HG03565 (cell line): Measurements from ENCODE around the gene DOLPP1.

Source experiments
- ATAC-seq: cut with Tn5 transposase; IDR thresholded peaks from one replicate; pipeline ENCODE4 v1.9.1; 2021; ENCODE audit warnings: mild to moderate bottlenecking, moderate library complexity; ENCODE audit not compliant: unreplicated experiment

The DOLPP1 gene

GRCh38 chr9:129093602-129094386 is 12.9 kb downstream of the DOLPP1 start:
- no peak for ATAC-seq

DNA sequence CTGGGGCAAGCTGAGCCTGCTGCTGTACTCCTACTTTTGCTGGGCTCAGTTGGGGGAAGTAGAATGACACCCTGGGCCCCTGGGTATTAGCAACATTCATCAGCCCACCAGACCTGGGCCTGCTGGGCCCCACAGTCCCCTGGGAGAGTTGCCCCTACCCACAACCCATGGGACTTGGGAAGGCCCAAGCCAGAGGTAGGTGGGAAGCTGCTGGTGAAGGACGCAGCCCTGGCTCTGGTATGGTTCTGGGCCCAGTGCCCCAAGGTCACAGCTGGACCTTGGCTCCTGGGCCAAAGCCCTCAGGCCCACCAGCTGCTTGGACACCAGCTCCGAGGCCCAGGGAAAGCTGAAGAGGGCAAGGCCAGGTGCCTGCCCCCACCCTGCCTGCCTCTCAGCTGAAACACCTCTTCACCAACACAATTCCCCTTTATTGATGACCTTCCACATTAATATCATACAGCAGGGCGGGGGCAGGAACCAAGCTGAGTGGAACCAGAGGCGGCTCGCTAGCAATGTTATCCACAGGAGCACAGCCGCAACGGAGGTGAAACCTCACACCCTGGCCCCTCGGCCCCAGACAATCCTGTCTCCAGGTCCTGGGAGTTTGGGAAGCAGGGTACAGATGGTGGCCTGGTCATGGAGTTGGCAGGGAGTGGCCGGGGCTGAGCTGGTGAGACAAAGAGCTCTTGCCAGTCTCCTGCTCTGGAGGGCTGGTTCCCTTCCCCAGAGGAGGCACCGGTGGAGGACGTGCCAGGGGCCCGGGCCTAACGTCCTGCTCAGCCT is 13.7 kb downstream of the DOLPP1 start:
- no peak for ATAC-seq

DNA sequence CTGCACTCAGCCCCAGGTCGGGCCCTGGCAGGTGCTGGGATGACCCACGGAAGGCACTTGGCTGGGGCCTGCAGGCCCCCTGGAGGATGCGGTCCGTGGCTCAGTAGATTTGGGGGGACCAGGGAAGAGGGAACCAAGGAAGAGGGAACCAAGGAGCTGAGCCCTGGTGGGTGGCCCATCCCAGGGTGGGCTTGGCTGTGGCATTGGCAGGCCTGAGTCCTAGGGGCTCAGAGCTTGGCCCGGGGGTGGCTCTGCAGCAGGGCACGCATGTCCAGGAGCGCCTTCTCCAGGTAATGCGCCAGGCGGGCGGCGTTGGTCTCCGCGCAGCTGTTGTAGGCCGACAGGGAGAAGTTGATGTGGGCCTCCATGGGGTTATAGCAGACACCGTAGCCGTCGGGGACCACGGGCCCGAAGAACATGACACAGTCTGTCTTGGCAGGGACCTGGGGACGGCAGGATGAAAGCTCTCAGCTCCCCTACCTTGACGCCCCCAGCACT is 14.3 kb downstream of the DOLPP1 start:
- ATAC-seq: no peak

DNA sequence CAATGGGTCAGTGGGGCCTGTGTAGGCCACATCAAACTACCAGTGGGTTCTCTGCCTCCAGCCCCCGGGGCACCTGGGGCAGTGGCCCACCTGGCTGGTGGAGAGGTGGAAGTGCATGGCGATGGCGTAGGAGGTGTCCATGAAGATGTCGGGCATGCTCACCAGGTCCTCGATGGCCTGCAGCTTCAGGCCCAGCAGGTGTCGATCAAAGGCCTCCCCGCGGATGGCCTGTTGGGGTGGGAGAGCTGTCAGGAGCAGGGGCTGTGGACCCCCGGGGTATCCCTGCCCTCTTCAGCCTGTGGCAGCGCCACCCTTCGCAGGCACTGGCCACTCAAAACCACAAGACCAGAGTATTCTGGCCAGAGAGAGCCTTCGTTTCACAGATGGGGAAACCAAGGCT is 15.0 kb downstream of the DOLPP1 start:
- ATAC-seq: no peak

DNA sequence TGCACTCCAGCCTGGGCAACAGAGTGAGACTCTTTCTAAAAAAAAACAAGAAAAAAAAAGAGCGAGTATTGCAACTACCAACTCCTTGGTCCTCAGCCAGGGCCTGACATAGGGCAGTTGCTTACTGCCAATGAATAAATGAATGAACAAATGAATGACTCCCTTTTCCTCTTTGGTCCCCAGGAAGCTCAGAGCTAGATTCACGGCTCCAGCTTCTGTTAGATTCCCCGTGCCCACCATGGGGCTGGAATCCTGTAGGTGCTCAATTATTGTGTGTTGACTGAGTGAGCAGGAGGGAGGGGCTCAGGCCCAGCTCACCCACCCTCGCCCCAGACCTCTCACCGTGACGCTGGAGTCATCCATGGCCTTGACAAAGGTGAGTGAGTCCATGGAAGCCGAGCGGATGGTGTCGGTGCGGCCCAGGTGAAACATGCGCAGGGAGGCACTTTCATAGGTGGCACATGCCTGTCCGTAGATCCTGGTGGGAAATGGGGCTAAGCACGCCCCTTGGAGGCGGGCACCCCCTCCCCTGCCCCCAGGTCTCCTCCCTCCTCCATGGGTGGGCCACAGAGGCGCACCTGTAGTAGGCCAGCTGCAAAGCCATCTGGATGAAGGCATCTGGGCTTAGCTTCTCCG is 16.9 kb downstream of the DOLPP1 start:
- ATAC-seq: no peak

GRCh38 chr9:129098328-129098727 is 17.4 kb downstream of the DOLPP1 start:
- ATAC-seq: no peak

- ATAC-seq: no peak
Measured at GRCh38 chr9:129100383-129101169, 19.7 kb downstream of the DOLPP1 start.

DNA sequence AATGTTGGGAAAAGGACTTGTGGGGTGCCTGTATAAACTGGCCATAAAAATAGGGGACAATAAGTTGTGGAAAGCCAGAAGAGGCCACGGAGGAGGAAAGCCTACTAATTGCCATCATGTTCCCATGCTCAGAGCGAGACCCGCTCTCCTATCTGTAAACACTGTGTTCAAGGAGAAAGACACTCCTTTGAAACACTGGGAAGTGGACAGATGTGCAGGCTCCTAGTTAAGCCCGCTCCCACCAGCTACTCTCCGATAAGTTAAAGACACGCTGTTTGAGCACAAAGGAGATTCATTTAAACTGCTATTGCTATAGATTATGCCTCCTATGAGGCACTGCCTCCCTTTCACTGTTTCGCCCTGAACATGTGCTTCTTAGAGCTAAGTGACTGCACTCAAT is 20.4 kb downstream of the DOLPP1 start:
- ATAC-seq: no peak

GRCh38 chr9:129102095-129102525 is 21.2 kb downstream of the DOLPP1 start:
- no peak for ATAC-seq

- ATAC-seq: no peak
Measured at GRCh38 chr9:129102791-129103594, 22.1 kb downstream of the DOLPP1 start.

- ATAC-seq: no peak
Measured at GRCh38 chr9:129103595-129103965, 22.7 kb downstream of the DOLPP1 start.

DNA sequence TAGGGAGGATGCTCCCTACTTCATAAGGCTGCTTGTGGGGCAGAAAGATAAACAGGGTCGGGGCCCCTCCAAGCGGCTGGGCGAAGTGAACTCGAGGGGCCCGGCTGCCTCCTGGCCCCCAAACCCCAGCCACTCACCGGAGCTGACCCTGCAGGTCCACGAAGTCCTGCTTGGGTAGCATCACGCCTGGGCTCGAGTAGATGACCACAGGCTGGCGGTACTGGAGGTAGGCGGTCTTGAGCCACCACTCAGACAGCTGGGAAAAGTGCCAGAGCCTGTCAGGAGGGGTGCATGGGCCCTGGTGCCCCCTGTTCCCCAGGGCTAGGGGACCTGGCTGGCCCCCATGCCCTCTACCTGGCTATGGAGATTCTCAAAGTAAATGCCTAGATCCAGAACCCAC is 23.1 kb downstream of the DOLPP1 start:
- ATAC-seq: no peak

DNA sequence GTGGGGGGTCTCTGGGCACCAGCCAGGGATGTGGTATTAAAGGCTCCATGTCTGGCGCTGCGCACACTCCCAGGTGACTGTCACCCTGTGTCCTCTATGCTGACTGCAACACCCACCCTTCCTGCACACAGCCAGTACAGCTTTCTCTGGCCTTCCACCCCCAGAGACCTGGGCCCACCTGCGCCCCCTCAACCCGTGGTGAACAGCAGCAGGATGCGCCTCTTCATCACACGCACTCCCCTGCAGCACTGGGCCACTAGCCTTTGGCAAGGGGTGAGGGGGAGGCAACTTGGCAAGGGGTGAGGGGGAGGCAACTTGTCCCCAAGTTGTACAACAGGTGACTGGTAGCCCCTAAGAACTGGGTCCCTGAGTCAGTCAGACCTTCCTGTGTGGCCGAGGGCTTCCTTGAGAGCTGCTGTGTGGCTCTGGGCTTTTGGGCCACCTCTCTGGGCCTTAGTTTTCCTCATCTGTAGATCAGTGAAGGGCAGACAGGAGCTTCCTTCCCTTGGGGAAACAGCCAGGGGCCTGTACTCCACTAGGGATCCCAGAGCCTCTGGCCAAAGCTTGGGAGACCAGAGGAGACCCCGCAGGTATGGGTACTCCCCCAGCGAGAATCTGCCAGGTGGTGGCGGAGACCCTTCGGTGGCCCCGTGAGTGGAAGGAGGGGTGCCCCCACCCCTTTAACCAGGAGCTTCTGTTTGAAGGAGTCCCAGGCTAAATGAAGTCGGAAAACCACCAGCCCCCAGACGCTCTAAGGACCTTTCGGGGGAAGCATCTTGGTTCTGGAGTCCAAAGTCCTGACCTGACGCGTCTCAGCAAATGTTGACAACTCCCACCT is 25.2 kb downstream of the DOLPP1 start:
- no peak for ATAC-seq

DNA sequence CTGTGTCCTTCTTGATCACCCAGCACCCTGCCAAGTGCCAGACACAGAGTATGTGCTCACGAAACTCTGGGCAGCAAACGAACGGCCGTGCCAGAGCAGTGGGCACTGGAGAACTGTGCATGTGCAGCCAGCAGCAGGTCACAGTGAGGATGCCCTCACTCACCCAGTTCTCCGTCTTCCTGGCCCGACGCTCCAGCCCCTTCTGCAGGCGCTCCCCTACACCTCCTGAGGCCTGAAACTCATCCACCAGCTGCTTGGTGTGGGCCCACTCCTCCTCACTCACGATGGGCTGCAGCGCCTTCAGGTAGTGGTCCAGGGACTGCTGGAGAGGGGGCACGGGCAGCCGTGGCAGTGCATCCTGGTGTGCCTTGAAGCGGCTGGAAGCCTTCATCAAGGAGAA is 26.7 kb downstream of the DOLPP1 start:
- ATAC-seq: no peak

DNA sequence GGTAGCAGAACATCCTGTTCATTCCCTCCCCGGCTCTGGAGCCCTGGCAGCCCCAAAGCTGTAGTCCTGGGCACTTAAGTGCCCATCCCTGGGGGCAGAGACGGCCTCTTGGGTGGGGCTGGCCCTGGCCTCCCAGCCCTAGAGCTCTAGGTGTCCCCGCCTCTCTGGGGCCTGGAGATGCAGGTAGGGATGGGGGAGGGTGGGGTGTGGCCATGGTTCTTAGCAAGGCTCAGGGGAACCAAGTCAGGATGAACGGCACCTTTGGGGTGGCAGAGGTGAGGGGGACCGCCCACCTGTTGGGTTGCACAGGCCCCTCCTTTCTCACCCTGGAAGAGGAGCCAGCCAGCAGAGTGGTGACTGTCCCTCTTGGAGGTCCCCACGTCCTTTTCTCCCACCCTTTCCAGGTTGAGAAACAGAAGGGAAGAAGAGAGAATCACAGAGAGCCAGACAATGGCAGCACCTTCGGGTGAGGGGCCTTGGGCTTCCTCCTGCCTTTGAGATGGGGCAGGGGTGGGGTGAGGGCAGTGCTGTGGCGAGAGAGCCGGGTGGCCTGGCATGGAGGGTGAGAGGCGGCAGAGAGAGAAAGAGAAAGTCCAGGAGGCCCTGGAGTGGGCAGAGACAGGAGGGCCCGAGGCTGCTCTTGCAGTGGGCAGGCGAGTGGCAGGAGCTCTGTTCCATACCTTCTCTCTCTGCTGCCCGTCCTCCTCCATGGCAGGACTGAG is 27.3 kb downstream of the DOLPP1 start:
- ATAC-seq: no peak

- no peak for ATAC-seq
Measured at GRCh38 chr9:129108805-129109536, 28.1 kb downstream of the DOLPP1 start.

GRCh38 chr9:129109537-129109903 is 28.6 kb downstream of the DOLPP1 start:
- no peak for ATAC-seq
